OCI-M1 (cell line): ENCODE measurements around the gene SLC22A12.
A peak's percentile ranks its signal among the peaks of the same experiment; 100 is the strongest.

Experiments
- DNase-seq: peaks from one replicate; lab custom pipeline; 2025; lab: John Stamatoyannopoulos, UW

Gene SLC22A12

GRCh38 chr11:64624883-64625481 is 34.0 kb downstream of the SLC22A12 start:
- DNase-seq: peak; percentile 92

GRCh38 chr11:64626637-64627036 is 35.6 kb downstream of the SLC22A12 start:
- no peak for DNase-seq

- no peak for DNase-seq
Measured at GRCh38 chr11:64627371-64627770, 36.4 kb downstream of the SLC22A12 start.

GRCh38 chr11:64628596-64628995 is 37.6 kb downstream of the SLC22A12 start:
- no peak for DNase-seq

- DNase-seq: no peak
Measured at GRCh38 chr11:64629103-64629502, 38.1 kb downstream of the SLC22A12 start.

GRCh38 chr11:64629796-64630562 is 39.0 kb downstream of the SLC22A12 start:
- DNase-seq: no peak

- DNase-seq: no peak
Measured at GRCh38 chr11:64631675-64632074, 40.7 kb downstream of the SLC22A12 start.

- no peak for DNase-seq
Measured at GRCh38 chr11:64632237-64632636, 41.2 kb downstream of the SLC22A12 start.

- no peak for DNase-seq
Measured at GRCh38 chr11:64632654-64633053, 41.6 kb downstream of the SLC22A12 start.

- DNase-seq: no peak
Measured at GRCh38 chr11:64633555-64634159, 42.6 kb downstream of the SLC22A12 start.

GRCh38 chr11:64637334-64638017 is 46.5 kb downstream of the SLC22A12 start:
- no peak for DNase-seq

GRCh38 chr11:64638018-64638665 is 47.1 kb downstream of the SLC22A12 start:
- DNase-seq: no peak

GRCh38 chr11:64638829-64639228 is 47.8 kb downstream of the SLC22A12 start:
- DNase-seq: no peak

GRCh38 chr11:64639885-64640284 is 48.9 kb downstream of the SLC22A12 start:
- no peak for DNase-seq

- no peak for DNase-seq
Measured at GRCh38 chr11:64641596-64642417, 50.8 kb downstream of the SLC22A12 start.

GRCh38 chr11:64642418-64642735 is 51.4 kb downstream of the SLC22A12 start:
- DNase-seq: no peak

GRCh38 chr11:64642871-64643255 is 51.8 kb downstream of the SLC22A12 start:
- DNase-seq: no peak

GRCh38 chr11:64643256-64643881 is 52.3 kb downstream of the SLC22A12 start:
- DNase-seq: no peak

- DNase-seq: no peak
Measured at GRCh38 chr11:64643920-64644646, 53.1 kb downstream of the SLC22A12 start.

GRCh38 chr11:64644647-64645275 is 53.7 kb downstream of the SLC22A12 start:
- peak; percentile 29 for DNase-seq
